ENCODE data around the gene CD79B.

GRCh38 chr17:63939401-63939800, 7.3 kb upstream of the CD79B start:
- no peak for TF ChIP-seq CTCF (IDR thresholded peaks at IDR 0.05)
- no peak for TF ChIP-seq POLR2A (IDR thresholded peaks at IDR 0.05)

Data from testis (tissue), 2 donors.